Endothelial cell of umbilical vein (primary cell): ENCODE measurements around the gene STARD6. TPM values are rescaled to one million over a fixed set of nuclear protein-coding genes. Genes with fewer than 3 reads are reported as not detected.

ENCODE experiments used
- BruUV-seq: library from RNA; stranded (reverse); fragments of 400-500 nt; replicated peaks from 2 replicates; lab custom pipeline; 2021; lab: Mats Ljungman, UMichigan
- CTCF ChIA-PET: fragments of 300-600, 350-600 bp; sonication (Branson Sonifier 250); formaldehyde crosslinking; loops from one replicate; lab custom pipeline; 2021; ENCODE audit warnings: antibody characterized with exemption, inconsistent platforms; lab: Charles Lee
- POLR2A ChIA-PET: fragments of 300-600, 350-600 bp; sonication (Branson Sonifier 250); formaldehyde crosslinking; loops from one replicate; lab custom pipeline; 2021; ENCODE audit warnings: antibody characterized with exemption, inconsistent platforms; lab: Charles Lee
- DNase-seq: peaks from one replicate; pipeline ENCODE4 v3.0.0-alpha.2; 2011; ENCODE audit warnings: low read depth, low spot score
- FAIRE-seq: peaks from 2 replicates; lab custom pipeline; 2011; peaks lifted over from hg19 to GRCh38; lab: Jason Lieb, UNC
- H2AFZ ChIP-seq: 2 replicates; pipeline ENCODE4 v1.6.0; 2012; ENCODE audit warnings: low read depth, low read length, control low read depth, inconsistent platforms
- H3K27ac ChIP-seq: 2 replicates; pipeline ENCODE4 v1.5.1; 2011; ENCODE audit warnings: low read depth, mild to moderate bottlenecking, control low read depth, low read length, moderate library complexity; ENCODE audit not compliant: insufficient read depth
- H3K27me3 ChIP-seq, 2 experiments: 2 replicates each; pipeline versions ENCODE4 v1.6.0 to v1.6.1; 2011; ENCODE audit warnings: low read length in 2 of 2, mixed read lengths in 1 of 2; ENCODE audit not compliant: control insufficient read depth in 2 of 2, insufficient read depth in 2 of 2
- H3K36me3 ChIP-seq, 2 experiments: 2 replicates in 1 of 2; 3 replicates in 1 of 2; pipeline ENCODE4 v1.5.1; 2011; ENCODE audit warnings: low read length in 2 of 2, mild to moderate bottlenecking in 1 of 2, moderate library complexity in 1 of 2; ENCODE audit not compliant: control insufficient read depth in 2 of 2, insufficient read depth in 2 of 2; ENCODE audit errors: extremely low read depth in 1 of 2
- H3K4me1 ChIP-seq: 3 replicates; pipeline ENCODE4 v1.5.1; 2011; ENCODE audit warnings: mild to moderate bottlenecking, low read length; ENCODE audit not compliant: control insufficient read depth, insufficient read depth; ENCODE audit errors: extremely low read depth
- H3K4me2 ChIP-seq: 2 replicates; pipeline ENCODE4 v1.6.1; 2011; ENCODE audit warnings: low read length, control low read depth, mixed read lengths; ENCODE audit not compliant: insufficient read depth
- H3K4me3 ChIP-seq, 3 experiments: fragments of 200-600 bp in 1 of 3; sonication (generic), shearing (Covaris generic) in 1 of 3; replicated peaks in 1 of 3; 2 replicates each; pipeline ENCODE4 v1.5.1; 2011 to 2016; ENCODE audit warnings: control low read depth in 3 of 3, low read length in 3 of 3, mild to moderate bottlenecking in 2 of 3, inconsistent platforms in 1 of 3, low read depth in 1 of 3, moderate library complexity in 1 of 3; ENCODE audit not compliant: insufficient read depth in 1 of 3
- H3K79me2 ChIP-seq: 2 replicates; pipeline ENCODE4 v1.6.0; 2012; ENCODE audit warnings: low read length, inconsistent platforms; ENCODE audit not compliant: control insufficient read depth, insufficient read depth
- H3K9ac ChIP-seq: replicated peaks from 2 replicates; pipeline ENCODE3; 2011; ENCODE audit warnings: low read length, control low read depth; ENCODE audit not compliant: insufficient read depth; ENCODE audit errors: extremely low read depth
- H3K9me1 ChIP-seq: replicated peaks from 3 replicates; pipeline ENCODE4 v1.6.0; 2011; ENCODE audit warnings: mild to moderate bottlenecking, low read length; ENCODE audit not compliant: control insufficient read depth, insufficient read depth; ENCODE audit errors: extremely low read depth
- H3K9me3 ChIP-seq: replicated peaks from 2 replicates; pipeline ENCODE4 v1.5.1; 2012; ENCODE audit warnings: low read length, inconsistent platforms; ENCODE audit not compliant: control insufficient read depth, insufficient read depth
- H4K20me1 ChIP-seq: replicated peaks from 2 replicates; pipeline ENCODE3; 2011; ENCODE audit warnings: mild to moderate bottlenecking, low read length; ENCODE audit not compliant: control insufficient read depth, insufficient read depth; ENCODE audit errors: extremely low read depth
- EZH2 ChIP-seq: IDR thresholded peaks from 2 replicates; pipeline ENCODE4 v1.6.1; 2012; ENCODE audit warnings: borderline replicate concordance, low read depth, mild to moderate bottlenecking, moderate library complexity, low read length, inconsistent platforms; ENCODE audit not compliant: severe bottlenecking
- FOS ChIP-seq: IDR thresholded peaks from 2 replicates; pipeline ENCODE4 v1.6.1; 2011; ENCODE audit warnings: mild to moderate bottlenecking, low read length, moderate library complexity, borderline replicate concordance; ENCODE audit not compliant: insufficient read depth
- GATA2 ChIP-seq: IDR thresholded peaks from 2 replicates; pipeline ENCODE4 v1.7.0; 2011; ENCODE audit warnings: low read depth, mild to moderate bottlenecking, moderate library complexity, mixed read lengths, low read length; ENCODE audit not compliant: insufficient read length, insufficient read depth
- JUN ChIP-seq: IDR thresholded peaks from 2 replicates; pipeline ENCODE4 v1.6.1; 2011; ENCODE audit warnings: borderline replicate concordance, low read depth; ENCODE audit not compliant: insufficient read length, insufficient read depth
- MYC ChIP-seq: IDR thresholded peaks from one replicate; pipeline ENCODE4 v1.6.1; 2011; ENCODE audit warnings: mild to moderate bottlenecking, low read depth, low read length
- POLR2A ChIP-seq: IDR thresholded peaks from 2 replicates; pipeline ENCODE4 v1.6.1; 2012; ENCODE audit warnings: low read depth, mild to moderate bottlenecking, control low read depth, low read length
- POLR2AphosphoS5 ChIP-seq: IDR thresholded peaks from 2 replicates; pipeline ENCODE4 v1.6.1; 2012; ENCODE audit warnings: low read depth, mild to moderate bottlenecking, control low read depth, low read length, moderate library complexity; ENCODE audit not compliant: insufficient read depth
- dilution Hi-C: fragments of 300-500 bp; cut with MboI; formaldehyde crosslinking; loops from one replicate; pipeline ENCODE4 v1.15.0; 2019; ENCODE audit warnings: low sequenced_read_pairs; ENCODE audit not compliant: extremely low pct_ligation_motif_present
- intact Hi-C: fragments of 100-400 bp; cut with micrococcal nuclease; formaldehyde crosslinking; loops from one replicate; pipeline ENCODE4 v1.10.0; 2022
- polyA plus RNA-seq, 4 experiments: library from polyadenylated mRNA; depleted of rRNA in 3 of 4; stranded (reverse) in 3 of 4; unstranded in 1 of 4; fragments of >200 nt; gene quantifications; 2 replicates each; pipeline versions ENCODE4 v1.2.1 to v1.2.3, GENCODE V29; 2011 to 2012; ENCODE audit warnings: missing spikeins in 1 of 4
- total RNA-seq: library from RNA; stranded (reverse); gene quantifications from 2 replicates; pipeline ENCODE4 v1.2.3, GENCODE V29; 2021
- TF ChIP-seq, protein P1 (sequence below), 2 donors: IDR thresholded peaks; 1 replicate in 1 of 2; 2 replicates in 1 of 2; pipeline ENCODE4 v1.5.1; 2011; ENCODE audit warnings: low read length in 2 of 2, mild to moderate bottlenecking in 2 of 2, moderate library complexity in 2 of 2, control low read depth in 1 of 2, inconsistent platforms in 1 of 2, low read depth in 1 of 2; ENCODE audit not compliant: insufficient read depth in 1 of 2; ENCODE audit errors: extremely low read depth in 1 of 2
- TF ChIP-seq, protein P2 (sequence below): IDR thresholded peaks from 2 replicates; pipeline ENCODE4 v1.6.1; 2011; ENCODE audit not compliant: insufficient read depth, insufficient read length

The STARD6 gene
- total and polyA plus RNA-seq, 2 donors (not counting 3 experiments of a cell fraction or from before 2014, with no cell fraction given): not detected

DNA sequence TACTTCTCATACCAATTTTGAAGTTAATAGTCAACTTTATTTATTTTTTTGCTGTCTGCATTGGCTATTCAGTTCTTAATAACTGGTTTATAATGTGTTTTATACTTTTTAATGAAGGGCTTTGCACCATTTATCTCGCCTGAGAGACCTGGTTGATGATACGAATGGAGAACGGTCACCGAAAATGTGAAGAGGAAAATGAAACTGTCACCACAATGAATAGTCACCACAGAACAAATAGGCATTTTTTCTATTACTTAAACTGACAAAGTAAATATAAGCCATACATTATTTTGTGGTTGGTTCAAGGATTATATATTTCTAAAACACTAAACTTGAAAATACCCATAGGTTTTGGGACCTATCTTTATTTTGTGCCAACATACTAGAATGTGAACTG is 20.4 kb upstream of the STARD6 start:
- intact Hi-C loops (no loop called here), dilution Hi-C loops (no loop called here)
- peaks cover 8% of the 10 kb centered on the region for H3K4me1 ChIP-seq
- H2AFZ ChIP-seq: no peak overlapping the region
- peaks cover 0 to 10% of the 10 kb centered on the region in 2 experiments for H3K36me3 ChIP-seq
- H3K4me2 ChIP-seq: no peak overlapping the region
- H3K9me3 ChIP-seq: no peaks in the 10 kb centered on the region
- TF ChIP-seq, protein P1, sequence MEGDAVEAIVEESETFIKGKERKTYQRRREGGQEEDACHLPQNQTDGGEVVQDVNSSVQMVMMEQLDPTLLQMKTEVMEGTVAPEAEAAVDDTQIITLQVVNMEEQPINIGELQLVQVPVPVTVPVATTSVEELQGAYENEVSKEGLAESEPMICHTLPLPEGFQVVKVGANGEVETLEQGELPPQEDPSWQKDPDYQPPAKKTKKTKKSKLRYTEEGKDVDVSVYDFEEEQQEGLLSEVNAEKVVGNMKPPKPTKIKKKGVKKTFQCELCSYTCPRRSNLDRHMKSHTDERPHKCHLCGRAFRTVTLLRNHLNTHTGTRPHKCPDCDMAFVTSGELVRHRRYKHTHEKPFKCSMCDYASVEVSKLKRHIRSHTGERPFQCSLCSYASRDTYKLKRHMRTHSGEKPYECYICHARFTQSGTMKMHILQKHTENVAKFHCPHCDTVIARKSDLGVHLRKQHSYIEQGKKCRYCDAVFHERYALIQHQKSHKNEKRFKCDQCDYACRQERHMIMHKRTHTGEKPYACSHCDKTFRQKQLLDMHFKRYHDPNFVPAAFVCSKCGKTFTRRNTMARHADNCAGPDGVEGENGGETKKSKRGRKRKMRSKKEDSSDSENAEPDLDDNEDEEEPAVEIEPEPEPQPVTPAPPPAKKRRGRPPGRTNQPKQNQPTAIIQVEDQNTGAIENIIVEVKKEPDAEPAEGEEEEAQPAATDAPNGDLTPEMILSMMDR (IDR thresholded peaks at IDR 0.05; ENCODE audit: extremely low read depth in 1 of 2, insufficient read depth in 1 of 2, low read depth in 1 of 2, low read length in 2 of 2): no peak
- TF ChIP-seq EZH2: no peak
- no peak for TF ChIP-seq FOS
- no peak for TF ChIP-seq MYC
- TF ChIP-seq GATA2: no peak
- TF ChIP-seq JUN: no peak
- TF ChIP-seq POLR2A: no peak
- no peak for TF ChIP-seq POLR2AphosphoS5
- TF ChIP-seq, protein P2, sequence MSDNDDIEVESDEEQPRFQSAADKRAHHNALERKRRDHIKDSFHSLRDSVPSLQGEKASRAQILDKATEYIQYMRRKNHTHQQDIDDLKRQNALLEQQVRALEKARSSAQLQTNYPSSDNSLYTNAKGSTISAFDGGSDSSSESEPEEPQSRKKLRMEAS: no peak
- no peaks in the 10 kb centered on the region for H3K27me3 ChIP-seq
- H3K9me1 ChIP-seq: no peaks in the 10 kb centered on the region
- ChIA-PET POLR2A (no interaction called here), CTCF (interaction anchor here (0.7 to 1.6 kb wide), 3 partner anchors 14 to 234 kb away, joined by 3 to 4 read pairs (median 4); no protein-coding TSS in a partner anchor)
- DNase-seq (no peak), FAIRE-seq (no peak)
- H3K9ac ChIP-seq: no peak overlapping the region
- H4K20me1 ChIP-seq: no peaks in the 10 kb centered on the region
- H3K79me2 ChIP-seq: no peaks in the 10 kb centered on the region
- no peak overlapping the region for H3K27ac ChIP-seq
- no peak overlapping the region for H3K4me3 ChIP-seq
- no TSS peak for BruUV-seq
